GM19455 (cell line): ENCODE data around the gene IGLL1.
"Not testable (repeated sequence)": the region's sequence is repeated elsewhere in the genome, so short reads cannot be mapped to it uniquely, and the experiment has no call there.

Source experiments
- ATAC-seq: cut with Tn5 transposase; IDR thresholded peaks from one replicate; pipeline ENCODE4 v1.9.1; 2021; ENCODE audit not compliant: unreplicated experiment

IGLL1 gene

DNA sequence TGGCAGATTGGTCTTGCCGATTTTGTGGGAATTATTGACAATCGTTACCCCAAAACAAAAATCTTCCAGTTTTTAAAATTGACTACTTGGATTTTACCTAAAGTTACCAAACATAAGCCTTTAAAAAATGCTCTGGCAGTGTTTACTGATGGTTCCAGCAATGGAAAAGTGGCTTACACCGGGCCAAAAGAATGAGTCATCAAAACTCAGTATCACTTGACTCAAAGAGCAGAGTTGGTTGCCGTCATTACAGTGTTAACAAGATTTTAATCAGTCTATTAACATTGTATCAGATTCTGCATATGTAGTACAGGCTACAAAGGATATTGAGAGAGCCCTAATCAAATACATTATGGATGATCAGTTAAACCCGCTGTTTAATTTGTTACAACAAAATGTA, 37.2 kb downstream of the IGLL1 start:
- no peak for ATAC-seq

DNA sequence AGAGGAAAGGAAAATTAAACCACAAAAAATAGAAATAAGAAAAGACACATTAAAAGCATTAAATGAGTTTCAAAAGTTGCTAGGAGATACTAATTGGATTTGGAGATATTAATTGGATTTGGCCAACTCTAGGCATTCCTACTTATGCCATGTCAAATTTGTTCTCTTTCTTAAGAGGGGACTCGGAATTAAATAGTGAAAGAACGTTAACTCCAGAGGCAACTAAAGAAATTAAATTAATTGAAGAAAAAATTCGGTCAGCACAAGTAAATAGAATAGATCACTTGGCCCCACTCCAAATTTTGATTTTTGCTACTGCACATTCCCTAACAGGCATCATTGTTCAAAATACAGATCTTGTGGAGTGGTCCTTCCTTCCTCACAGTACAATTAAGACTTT, 37.7 kb downstream of the IGLL1 start:
- not testable (repeated sequence) for ATAC-seq

DNA sequence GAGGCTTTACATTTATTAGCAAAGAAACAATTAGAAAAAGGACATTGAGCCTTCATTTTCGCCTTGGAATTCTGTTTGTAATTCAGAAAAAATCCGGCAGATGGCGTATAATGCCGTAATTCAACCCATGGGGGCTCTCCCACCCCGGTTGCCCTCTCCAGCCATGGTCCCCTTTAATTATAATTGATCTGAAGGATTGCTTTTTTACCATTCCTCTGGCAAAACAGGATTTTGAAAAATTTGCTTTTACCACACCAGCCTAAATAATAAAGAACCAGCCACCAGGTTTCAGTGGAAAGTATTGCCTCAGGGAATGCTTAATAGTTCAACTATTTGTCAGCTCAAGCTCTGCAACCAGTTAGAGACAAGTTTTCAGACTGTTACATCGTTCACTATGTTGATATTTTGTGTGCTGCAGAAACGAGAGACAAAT, 38.2 kb downstream of the IGLL1 start:
- not testable (repeated sequence) for ATAC-seq

DNA sequence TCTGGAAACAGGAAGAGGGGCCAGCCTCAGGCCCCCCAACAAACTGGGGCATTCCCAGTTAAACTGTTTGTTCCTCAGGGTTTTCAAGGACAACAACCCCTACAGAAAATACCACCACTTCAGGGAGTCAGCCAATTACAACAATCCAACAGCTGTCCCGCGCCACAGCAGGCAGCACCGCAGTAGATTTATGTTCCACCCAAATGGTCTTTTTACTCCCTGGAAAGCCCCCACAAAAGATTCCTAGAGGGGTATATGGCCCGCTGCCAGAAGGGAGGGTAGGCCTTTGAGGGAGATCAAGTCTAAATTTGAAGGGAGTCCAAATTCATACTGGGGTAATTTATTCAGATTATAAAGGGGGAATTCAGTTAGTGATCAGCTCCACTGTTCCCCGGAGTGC, 39.3 kb downstream of the IGLL1 start:
- ATAC-seq = not testable (repeated sequence)

DNA sequence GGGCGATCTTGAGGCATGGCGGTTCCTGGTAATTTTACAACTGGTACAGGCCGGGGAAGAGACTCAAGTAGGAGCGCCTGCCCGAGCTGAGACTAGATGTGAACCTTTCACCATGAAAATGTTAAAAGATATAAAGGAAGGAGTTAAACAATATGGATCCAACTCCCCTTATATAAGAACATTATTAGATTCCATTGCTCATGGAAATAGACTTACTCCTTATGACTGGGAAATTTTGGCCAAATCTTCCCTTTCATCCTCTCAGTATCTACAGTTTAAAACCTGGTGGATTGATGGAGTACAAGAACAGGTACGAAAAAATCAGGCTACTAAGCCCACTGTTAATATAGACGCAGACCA, 40.3 kb downstream of the IGLL1 start:
- ATAC-seq = not testable (repeated sequence)

DNA sequence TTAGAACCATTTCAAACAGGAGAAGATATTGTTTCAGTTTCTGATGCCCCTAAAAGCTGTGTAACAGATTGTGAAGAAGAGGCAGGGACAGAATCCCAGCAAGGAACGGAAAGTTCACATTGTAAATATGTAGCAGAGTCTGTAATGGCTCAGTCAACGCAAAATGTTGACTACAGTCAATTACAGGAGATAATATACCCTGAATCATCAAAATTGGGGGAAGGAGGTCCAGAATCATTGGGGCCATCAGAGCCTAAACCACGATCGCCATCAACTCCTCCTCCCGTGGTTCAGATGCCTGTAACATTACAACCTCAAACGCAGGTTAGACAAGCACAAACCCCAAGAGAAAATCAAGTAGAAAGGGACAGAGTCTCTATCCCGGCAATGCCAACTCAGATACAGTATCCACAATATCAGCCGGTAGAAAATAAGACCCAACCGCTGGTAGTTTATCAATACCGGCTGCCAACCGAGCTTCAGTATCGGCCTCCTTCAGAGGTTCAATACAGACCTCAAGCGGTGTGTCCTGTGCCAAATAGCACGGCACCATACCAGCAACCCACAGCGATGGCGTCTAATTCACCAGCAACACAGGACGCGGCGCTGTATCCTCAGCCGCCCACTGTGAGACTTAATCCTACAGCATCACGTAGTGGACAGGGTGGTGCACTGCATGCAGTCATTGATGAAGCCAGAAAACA, 40.8 kb downstream of the IGLL1 start:
- ATAC-seq = peak; percentile 50

DNA sequence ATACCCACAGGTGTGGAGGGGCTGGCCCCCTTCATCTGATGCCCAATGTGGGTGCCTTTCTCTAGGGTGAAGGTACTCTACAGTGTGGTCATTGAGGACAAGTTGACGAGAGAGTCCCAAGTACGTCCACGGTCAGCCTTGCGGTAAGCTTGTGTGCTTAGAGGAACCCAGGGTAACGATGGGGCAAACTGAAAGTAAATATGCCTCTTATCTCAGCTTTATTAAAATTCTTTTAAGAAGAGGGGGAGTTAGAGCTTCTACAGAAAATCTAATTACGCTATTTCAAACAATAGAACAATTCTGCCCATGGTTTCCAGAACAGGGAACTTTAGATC, 41.4 kb downstream of the IGLL1 start:
- ATAC-seq = not testable (repeated sequence)

DNA sequence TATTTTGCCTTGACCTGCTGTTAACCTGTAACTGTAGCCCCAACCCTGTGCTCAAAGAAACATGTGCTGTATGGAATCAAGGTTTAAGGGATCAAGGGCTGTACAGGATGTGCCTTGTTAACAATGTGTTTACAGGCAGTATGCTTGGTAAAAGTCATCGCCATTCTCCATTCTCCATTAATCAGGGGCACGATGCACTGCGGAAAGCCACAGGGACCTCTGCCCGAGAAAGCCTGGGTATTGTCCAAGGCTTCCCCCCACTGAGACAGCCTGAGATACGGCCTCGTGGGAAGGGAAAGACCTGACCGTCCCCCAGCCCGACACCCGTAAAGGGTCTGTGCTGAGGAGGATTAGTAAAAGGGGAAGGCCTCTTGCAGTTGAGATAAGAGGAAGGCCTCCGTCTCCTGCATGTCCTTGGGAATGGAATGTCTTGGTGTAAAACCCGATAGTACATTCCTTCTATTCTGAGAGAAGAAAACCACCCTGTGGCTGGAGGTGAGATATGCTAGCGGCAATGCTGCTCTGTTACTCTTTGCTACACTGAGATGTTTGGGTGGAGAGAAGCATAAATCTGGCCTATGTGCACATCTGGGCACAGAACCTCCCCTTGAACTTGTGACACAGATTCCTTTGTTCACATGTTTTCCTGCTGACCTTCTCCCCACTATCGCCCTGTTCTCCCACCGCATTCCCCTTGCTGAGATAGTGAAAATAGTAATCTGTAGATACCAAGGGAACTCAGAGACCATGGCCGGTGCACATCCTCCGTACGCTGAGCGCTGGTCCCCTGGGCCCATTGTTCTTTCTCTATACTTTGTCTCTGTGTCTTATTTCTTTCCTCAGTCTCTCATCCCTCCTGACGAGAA, 42.0 kb downstream of the IGLL1 start:
- not testable (repeated sequence) for ATAC-seq

DNA sequence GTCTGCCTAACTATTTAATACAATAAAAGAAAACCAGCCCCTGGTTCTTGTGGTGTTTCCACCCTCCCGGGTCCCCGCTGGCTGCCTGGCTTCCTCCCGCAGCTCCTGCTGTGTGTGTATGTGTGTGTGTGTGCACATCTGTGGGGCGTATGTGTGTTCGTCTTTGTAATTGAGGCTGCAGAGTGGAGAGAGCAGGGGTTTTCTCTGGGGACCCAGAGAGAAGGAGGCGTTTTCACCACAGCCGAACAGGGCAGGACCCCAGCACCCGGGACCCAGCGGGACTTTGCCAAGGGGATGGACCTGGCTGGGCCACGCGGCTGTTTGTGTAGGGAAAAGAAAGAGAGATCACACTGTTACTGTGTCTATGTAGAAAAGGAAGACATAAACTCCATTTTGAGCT, 42.7 kb downstream of the IGLL1 start:
- ATAC-seq = no peak

DNA sequence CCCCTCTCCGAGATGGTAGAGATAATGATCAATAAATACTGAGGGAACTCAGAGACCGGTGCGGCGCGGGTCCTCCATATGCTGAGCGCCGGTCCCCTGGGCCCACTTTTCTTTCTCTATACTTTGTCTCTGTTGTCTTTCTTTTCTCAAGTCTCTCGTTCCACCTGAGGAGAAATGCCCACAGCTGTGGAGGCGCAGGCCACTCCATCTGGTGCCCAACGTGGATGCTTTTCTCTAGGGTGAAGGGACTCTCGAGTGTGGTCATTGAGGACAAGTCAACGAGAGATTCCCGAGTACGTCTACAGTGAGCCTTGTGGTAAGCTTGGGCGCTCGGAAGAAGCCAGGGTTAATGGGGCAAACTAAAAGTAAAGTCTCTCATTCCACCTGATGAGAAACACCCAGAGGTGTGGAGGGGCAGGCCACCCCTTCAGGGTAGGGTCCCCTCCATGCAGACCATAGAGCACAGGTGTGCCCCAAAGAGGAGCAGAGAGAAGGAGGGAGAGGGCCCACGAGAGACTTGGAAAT, 43.2 kb downstream of the IGLL1 start:
- ATAC-seq = no peak

DNA sequence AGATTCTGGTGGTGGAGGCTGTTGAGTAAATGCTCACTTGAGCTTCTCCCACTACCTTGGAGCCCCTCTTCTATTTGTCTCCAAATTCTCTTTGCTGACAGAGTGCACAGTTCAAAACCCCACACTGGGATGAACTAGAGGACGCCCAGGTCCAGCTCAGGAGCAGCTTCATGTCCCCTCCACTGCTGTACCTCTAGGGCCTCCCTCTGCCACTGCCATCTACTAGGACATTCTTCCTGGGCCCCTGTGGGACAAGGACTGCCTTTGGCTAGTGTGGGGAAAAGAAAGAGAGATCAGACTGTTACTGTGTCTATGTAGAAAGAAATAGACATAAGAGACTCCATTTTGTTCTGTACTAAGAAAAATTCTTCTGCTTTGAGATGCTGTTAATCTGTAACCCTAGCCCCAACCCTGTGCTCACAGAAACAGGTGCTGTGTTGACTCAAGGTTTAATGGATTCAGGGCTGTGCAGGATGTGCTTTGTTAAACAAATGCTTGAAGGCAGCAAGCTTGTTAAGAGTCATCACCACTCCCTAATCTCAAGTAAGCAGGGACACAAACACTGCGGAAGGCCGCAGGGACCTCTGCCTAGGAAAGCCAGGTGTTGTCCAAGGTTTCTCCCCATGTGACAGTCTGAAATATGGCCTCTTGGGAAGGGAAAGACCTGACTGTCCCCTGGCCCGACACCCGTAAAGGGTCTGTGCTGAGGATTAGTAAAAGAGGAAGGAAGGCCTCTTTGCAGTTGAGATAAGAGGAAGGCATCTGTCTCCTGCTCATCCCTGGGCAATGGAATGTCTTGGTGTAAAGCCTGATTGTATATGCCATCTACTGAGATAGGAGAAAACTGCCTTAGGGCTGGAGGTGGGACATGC, 44.1 kb downstream of the IGLL1 start:
- not testable (repeated sequence) for ATAC-seq

DNA sequence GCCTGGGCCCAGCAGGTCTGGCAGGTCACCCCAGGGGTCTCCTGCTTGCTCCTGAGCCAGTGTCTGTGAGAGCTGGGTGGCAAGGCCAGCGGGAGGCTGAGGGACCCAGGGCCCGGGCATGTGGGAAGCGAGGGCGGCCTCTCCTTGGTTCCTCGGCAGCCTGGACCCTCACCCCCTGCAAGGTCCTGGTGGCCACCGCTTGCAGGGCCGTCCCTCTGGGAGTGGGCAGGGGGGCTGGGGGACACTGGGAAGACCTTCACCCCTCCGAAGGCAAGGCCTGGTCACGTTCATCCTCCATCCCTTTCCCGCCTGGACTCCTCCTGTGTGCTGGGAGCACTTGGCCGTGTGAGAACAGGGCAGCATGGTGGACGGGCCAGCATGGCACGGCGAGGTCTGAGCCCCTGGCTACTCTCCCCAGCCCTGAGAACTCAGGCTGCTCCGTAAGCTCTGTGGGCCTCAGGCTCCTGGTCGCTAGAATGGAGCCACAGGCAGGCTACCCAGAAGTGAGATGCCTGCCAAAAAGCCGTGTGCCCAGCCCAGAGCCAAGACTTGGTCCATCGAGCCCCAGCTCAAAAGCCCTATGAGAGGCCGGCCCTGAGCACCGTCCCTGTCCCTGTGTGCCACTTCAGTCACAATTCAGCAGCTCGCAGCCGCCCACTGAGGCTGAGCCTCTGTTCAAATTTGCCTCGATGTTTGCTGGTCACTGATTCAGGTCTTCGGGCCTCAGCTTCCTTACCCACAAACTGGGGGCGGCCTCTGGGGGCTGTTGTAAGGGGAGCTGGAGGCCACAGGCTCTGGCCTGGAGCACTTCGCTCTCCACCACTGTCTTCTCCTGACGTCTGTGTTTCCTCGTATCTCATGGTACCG, 45.0 kb downstream of the IGLL1 start:
- ATAC-seq = no peak

DNA sequence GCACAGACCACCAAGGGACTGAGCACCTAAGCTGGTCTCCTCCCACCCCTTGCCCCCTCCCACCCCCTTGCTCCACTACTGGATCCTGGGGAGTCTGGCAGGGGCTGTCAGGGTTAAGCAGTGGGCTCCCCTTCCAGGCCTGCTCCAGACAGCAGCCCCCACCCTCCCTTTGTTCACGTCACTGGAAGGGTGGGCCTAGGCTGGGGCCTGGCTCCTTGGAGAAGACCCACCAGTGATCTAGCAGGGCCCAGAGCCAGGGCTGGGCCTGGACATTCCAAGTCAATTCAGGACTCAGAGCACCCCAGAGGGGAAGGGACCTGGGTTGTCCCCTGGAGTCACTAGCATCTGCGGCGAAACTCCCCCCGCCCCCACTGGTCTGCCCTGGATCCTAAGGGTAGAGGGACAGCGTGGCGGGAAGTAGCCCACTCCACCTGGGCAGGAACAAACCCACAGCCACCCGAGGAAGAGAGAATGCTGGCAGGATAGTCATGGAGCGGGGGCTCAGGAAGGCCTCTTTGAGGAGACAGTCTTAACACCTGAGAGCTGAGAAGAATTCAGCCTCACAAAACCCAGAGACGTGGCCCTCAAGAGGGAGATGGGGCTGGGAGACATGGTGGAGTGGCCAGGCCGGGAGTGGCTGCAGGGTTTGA, 45.8 kb downstream of the IGLL1 start:
- no peak for ATAC-seq

DNA sequence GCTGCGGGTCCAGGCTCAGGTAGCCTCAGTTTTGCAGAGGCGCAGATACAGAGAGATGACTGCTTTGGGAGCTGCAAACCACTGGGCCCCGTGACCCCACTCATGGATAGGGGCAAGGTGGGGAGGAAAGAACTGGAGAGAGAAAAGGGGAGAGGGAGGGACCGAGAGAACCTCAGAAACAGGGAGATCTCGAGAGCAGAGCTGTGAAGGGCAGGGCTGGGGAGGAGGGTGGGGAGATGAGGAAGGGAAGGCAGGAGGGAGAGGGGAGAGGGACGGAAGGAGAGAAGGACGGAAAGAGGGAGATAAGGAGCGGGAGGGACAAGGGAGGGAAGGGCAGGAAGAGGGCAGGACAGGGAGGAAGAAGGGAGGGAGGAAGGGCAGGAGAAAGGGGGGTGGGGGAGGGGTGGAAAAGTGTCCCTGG, 46.3 kb downstream of the IGLL1 start:
- ATAC-seq = no peak

DNA sequence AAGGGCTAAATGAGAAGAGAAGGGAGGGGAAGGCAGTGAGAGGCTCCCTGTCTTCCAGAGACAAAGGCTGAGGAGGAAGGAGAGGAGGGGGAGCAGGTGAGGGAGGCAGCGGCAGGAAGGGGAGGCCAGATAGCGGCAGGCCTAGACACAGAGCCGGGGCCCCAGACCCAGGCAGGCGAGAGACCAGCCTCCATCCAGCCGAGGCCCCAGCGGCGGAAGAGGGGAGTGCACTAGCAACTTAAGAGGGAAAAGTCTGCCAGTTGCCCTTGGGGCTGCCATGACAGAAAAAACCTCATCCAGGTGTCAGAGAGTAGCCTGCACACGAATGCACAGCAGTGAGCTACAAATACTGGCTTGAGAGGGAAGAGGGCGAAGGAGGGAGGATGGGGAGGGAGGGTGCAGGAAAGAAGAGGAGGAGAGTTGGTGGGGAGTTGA, 46.7 kb downstream of the IGLL1 start:
- ATAC-seq = no peak

DNA sequence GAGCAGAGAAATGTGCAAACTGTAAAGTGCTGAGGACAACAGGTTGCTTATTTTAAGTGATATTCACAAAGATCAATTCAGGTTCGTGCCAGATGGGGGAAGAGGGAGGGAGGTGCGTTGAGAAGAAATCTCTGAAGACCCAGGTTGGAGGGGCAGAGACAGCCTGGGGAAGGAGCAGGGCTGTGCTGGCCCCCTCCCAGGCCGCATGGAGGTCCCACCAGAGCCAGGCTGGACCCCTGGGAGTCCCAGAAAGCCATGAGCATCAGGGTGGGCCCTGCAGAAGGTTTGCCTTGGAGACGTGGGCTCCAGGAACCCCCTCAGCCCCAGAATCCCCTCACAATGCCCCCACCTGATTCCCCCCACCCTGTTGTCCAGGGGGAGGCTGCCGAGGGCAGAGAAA, 47.4 kb downstream of the IGLL1 start:
- no peak for ATAC-seq

DNA sequence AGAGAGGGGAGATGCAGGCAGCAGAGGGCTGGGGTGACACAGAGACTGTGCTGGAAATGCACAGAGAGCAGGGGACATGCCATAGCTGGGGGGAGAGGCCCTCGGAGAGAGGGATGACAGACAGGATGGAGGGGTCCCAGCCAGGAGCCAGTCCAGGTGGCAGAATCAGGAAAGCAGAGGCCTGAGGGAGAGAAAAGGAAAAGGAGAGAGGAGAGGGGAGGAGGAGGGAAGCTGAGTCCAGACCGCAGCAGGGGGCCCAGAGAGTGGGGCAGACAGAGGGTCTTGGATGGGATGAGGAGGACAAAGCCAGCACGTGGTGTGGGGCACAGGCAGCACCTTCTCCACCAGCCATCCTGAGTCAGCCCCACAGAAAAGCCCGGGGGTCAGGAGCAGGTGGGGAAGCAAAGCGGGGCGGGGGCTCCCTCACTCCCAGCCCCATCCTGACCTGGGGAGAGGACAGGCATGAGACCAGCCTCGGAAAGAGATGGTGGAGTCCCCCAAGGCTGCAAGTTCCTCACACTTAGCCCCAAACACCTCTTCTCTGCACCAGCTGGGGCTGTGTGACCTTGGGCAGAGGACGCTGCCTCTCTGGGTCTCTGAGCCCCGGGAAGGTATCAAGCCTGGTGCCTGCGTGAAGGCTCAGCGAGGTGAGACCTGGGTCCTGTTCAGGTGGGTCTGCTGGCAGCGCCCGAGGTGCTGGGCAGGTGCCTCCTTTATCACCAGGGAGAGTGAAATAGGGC, 48.0 kb downstream of the IGLL1 start:
- ATAC-seq = no peak

DNA sequence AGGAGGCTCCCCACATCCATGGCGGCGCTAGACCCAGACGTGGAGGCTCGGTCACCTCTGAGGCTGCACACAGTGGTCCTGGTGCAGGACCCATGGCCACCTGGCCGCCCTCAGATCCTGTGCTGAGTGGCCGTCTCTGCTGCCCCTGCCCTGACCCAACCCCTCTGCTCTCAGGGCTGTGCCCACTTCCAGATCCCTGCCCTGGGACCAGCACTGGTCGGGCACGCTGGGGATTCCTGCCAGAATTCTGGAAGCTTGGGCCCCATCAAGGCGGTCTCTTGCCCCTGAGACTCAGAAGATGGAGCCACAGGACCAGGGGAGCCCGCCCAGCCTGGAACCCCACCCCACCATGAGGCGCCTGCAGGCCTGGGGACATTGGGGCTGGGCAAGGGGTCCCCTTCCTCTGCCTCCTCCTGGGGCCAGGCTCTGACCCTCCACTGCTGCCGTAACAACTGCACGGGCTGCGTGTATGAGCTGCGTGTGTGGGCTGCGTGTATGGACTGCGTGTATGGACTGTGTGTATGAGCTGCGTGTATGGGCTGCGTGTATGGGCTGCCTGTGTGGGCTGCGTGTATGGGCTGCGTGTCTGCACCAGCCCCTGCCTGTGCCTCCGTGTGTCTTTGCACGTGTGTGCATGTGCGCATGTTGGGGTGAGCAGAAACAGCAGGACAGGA, 48.7 kb downstream of the IGLL1 start:
- ATAC-seq = no peak
